Measurements from ENCODE around the gene CCER1.
"Not testable (repeated sequence)": the region's sequence is repeated elsewhere in the genome, so short reads cannot be mapped to it uniquely, and the experiment has no call there.

The CCER1 gene, protein sequence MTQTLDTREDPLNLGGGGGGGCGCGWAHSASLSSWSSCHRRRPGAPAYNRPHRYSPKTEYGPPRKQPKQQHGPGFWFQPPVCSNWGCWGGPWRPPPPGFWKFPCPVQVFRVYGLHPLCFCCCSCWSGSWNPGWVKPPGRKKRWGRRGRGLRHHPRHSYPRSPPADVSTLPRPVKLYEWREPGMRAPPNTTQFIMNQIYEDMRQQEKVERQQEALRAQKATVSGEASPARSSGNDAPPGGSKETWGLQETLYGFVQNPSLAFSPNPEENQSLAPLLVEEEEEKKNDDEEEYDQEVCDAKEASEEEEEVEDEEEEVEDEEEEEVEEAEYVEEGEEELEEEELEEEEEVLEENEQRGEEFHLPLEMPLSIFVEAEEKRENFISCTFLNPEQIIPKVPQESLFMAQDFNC

GRCh38 chr12:90954921-90955320 is at the start of gene CCER1:
Gene CCER1, minus strand, starts transcription at chr12:90955176. Its CDS starts 434 bp downstream, at chr12:90954742.
- no peak for DNase-seq

DNA sequence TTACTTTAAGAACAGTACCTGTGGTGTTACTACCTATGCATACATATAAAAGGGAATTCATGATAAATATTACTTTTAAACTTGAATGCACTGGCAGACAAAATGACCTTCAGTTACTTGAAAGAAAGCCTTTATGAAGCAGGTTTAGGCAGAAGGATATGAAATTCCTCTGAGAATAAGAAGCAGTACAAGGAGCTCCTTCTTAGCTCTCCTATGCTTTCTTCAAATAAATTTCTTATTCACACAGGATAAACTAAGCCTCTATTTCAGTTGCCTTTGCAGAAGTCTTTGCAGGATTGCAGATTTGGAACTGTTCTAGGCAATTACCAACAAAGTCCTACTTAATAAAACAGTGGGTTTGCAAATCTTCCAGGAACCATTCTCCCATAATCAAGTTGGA is 48.8 kb upstream of the CCER1 start:
- DNase-seq = no peak

DNA sequence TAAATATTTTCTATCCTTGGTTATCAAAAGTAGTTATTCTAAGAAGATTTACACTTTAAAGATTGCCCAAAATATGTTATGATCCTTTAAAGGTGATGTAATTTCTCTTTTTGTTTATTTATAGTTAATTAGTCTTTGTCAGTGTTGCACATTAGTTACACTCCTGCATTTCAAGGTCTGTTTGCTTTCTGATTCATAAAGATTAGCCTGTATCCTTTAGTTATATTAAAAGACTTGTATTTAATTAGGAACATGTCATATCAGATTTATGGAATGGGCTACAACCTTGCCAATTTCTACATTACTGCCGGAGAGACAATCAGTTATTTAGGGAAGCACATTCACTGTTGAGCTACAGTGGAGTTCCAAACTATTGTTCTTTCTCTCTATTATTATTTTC is 46.3 kb upstream of the CCER1 start:
- DNase-seq = no peak

GRCh38 chr12:90999966-91000365 is 45.0 kb upstream of the CCER1 start:
- peak; percentile 59 for DNase-seq

DNA sequence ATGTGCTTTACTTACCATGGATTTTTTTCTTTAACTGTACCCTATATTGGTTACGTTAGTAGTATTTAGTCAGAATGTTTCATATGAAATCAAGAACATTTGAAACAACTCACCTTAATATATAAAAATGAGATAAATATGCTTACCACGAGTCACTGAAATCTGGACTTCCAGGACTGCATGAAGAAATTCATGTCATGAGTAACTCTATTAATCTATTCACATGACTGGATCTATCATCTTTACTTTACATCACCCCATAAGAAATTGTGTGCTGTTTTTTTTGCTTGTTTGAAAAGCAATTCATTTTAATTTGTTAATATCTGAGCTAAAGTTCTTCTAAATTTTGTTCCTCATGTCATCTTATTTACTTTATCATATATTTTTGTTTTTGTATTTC is 44.6 kb upstream of the CCER1 start:
- peak; percentile 49 for DNase-seq

DNA sequence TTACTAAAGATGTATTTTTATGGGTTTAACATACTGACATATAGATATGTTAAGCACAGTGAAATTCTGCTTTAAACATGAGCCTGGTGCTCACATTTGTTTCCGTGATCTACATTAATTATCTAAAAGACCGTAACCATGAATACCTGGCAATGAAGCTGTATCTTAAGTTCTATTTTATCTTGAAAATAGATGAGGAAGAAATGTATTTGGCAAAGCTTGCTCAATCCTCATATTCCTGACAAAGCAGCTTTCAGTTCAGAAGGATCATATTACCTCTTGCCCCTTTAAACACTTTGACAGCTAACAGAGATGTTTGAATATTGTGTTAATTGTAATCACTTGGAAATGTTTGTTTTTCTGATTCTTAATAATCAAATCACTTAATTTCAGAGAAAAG is 40.0 kb upstream of the CCER1 start:
- DNase-seq = no peak

GRCh38 chr12:90991952-90992465 is 37.0 kb upstream of the CCER1 start:
- no peak for DNase-seq

DNA sequence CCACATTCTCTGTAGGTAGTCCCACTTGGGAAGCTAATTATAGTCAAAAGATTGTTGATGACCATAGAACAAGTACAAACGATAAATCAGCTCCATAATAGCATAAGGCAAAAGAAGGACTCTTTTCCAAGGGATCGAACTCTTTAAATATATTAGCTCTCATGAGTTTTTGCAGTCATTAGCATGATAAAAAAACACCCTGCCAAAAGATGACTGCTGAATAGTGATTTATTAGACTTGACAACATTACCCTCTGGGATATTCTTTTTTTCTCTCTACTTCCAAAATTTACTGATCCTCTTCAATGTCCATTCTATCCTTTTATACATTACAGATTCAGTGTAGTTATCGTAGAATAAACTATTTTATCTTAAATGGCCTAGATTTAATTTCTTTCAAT is 35.6 kb upstream of the CCER1 start:
- DNase-seq = no peak

GRCh38 chr12:90989686-90990111 is 34.7 kb upstream of the CCER1 start:
- no peak for DNase-seq

- DNase-seq = no peak
Observed at GRCh38 chr12:90987520-90987919, 32.5 kb upstream of the CCER1 start.

DNA sequence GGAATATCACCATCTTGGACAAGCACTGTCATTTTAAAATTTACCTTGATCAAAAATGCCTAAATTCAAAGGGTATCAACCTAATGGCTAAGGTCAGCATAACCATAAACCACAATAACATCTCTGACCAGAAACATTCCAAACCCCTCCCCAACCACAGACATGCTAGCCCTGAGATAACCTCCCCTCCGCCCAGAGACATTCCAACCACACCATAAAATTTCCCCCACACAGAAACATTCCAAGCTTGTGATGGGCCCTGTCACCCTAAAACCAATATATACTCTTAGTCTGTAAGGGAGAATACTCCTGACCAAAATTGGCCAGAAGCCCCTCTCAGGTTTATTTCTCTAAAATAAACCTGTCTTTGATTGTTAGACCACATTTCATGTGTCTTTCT is 32.1 kb upstream of the CCER1 start:
- no peak for DNase-seq

DNA sequence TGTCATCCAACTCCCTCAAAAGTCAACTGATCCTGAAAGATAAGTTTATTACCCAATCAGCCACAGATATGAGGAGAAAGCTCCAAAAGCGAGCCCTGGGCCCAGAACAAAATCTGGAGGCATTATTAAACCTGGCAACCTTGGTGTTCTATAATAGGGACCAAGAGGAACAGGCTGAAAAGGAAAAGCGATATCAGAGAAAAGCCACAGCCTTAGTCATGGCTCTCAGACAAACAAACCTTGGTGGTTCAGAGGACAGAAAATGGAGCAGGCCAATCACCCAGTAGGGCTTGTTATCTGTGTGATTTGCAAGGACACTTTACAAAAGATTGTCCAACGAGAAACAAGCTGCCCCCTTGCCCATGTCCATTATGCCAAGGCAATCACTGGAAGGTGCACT is 30.4 kb upstream of the CCER1 start:
- DNase-seq = not testable (repeated sequence)

DNA sequence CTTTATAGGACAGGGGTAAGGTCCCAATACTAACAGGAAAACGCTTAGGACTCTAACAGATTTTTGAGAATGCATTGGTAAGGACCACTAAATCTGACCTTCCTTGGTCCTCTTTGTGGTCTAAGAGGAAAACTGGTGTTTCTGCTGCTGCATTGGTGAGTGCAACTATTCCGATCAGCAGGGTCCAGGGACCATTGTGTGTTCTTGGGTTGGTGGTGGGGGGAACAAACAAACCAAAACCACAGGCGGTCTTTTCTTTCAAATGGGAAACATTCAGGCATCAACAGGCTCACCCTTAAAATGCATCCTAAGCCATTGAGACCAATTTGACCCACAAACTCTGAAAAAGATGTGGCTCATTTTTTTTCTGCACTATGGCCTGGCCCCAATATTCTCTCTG is 29.1 kb upstream of the CCER1 start:
- DNase-seq = no peak

- no peak for DNase-seq
Observed at GRCh38 chr12:90982170-90982569, 27.2 kb upstream of the CCER1 start.

- peak; percentile 53 for DNase-seq
Observed at GRCh38 chr12:90979951-90980350, 25.0 kb upstream of the CCER1 start.

- no peak for DNase-seq
Observed at GRCh38 chr12:90979019-90979418, 24.0 kb upstream of the CCER1 start.

GRCh38 chr12:90978117-90978770 is 23.3 kb upstream of the CCER1 start:
- DNase-seq = peak; percentile 71

GRCh38 chr12:90977224-90977623 is 22.2 kb upstream of the CCER1 start:
- DNase-seq = no peak

DNA sequence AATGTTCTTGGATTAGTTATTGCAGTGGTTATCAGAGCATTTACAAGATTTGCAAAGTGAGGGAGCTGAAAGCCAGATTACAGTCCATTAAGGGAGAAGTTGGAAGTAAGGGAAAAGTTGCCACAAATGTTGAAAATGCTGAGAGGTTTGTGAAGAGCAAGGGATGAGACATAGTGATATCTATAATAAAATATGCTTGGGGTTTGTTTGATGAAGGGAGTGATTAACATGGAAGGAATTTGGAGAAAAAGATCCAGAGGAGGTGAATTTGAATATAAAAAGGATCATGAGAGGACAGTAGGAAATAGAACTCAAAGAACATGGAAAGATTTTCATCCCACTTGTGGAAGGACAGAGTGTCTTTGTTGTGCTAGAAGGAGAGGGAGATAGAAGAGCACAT is 19.3 kb upstream of the CCER1 start:
- peak; percentile 78 for DNase-seq

DNA sequence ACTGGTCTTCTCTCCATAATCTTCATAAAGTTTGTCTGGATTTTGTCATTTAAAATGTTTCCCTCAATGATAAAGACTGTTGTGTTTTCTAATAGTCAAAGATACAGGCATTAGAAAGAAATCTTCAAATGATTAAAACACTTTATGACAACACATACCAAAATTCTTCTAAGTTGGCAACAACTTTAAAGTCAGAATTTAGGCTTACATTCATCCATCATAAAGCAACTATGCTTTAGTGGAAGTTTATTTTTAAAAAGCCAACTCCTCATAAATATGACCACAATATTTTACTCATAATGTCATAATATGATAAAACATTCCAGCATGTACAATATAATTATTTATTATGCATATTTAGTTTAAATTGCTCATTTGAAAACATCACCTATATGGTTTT is 17.2 kb upstream of the CCER1 start:
- no peak for DNase-seq

DNA sequence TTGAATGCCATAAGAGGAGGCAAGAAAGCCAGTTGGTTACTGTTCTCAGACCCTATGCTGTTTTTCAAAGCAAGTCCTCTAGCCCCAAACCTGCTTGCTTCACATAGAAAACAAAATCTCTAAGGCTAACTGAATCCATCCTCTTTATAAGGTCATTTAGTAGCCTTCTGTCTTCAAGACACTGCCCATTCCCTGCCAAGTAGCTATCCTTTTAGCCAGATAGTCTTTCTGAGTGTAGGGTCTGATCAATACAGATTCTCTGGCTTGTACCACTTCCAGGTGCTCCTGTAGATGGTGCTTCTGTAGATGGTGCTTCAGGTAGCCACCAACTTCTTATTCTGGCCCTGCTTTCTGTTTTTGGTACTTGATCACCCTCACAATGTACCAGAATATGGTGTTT is 15.9 kb upstream of the CCER1 start:
- no peak for DNase-seq

DNA sequence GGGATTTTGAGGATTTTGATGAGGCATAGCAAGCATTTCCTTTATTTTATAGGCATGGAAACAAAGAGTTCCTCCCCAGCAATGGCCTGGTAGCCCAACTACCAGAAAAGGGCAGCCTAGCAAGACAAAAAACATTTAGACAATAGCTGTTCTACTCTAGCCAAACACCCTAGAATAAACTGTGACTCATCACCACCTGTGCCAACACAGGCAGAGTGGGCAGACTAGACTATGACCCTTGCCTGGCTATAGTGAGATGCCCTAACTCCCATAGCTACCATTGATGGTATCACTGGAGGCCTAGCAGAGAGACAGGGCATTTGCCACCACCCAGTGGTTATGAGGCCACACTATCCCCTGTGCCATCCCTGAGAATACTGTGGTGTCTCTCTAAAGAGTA is 15.5 kb upstream of the CCER1 start:
- no peak for DNase-seq

- no peak for DNase-seq
Observed at GRCh38 chr12:90969851-90970250, 14.9 kb upstream of the CCER1 start.

DNA sequence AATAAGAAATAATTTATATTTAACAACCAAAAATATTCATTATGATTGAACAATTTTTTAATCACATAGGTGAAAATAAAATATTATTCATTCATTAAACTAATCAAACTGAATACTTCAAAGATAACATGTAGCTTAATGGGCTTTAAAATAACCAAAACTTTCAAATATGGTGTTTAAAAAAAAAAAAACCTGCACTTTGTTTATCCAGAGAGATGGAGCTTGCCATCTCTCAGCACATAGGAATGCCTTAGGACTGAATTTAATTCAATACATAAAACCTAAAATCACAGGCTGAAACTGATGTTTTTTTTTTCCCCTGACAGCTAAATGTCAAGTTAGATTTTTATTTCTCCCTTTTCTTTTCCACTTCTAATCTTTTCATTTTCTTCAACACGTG is 14.4 kb upstream of the CCER1 start:
- no peak for DNase-seq
